SW 1271 (cell line): ENCODE measurements around the gene BROX.

Experiments used
- DNase-seq, 2 experiments: peaks; one replicate each; lab custom pipeline; 2025; lab: John Stamatoyannopoulos, UW

The BROX gene

GRCh38 chr1:222777977-222778376 lies 65.6 kb downstream of the BROX start:
- DNase-seq, result no peak

- DNase-seq, result no peak
These were observed 68.9 kb downstream of the BROX start for GRCh38 chr1:222781251-222781650.

- DNase-seq, result no peak
These were observed 70.7 kb downstream of the BROX start for GRCh38 chr1:222783051-222783450.

- no peak for DNase-seq
These were observed 72.0 kb downstream of the BROX start for GRCh38 chr1:222784371-222784770.
